GM23338 (cell line): ENCODE results near the gene SLN. TPM values are rescaled to one million over a fixed set of nuclear protein-coding genes. Genes with fewer than 3 reads are reported as not detected.

Experiments
- ATAC-seq: fragments of 200-7000 bp; cut with Tn5 transposase; 3 replicates; pipeline ENCODE4 v1.9.1; 2020
- DNase-seq: peaks from one replicate; pipeline ENCODE4 v3.0.0-alpha.2; 2015; ENCODE audit warnings: low spot score
- H2AFZ ChIP-seq: fragments of 200-600 bp; sonication (generic); 2 replicates; pipeline ENCODE4 v1.8.0; 2016; ENCODE audit warnings: antibody characterized with exemption, mild to moderate bottlenecking, moderate library complexity
- H3F3A ChIP-seq: fragments of 200-600 bp; sonication (generic); replicated peaks from 2 replicates; pipeline ENCODE4 v1.8.0; 2017; ENCODE audit warnings: antibody characterized with exemption, mixed run types, low read depth
- H3K27ac ChIP-seq: fragments of 200-600 bp; sonication (generic); 2 replicates; pipeline ENCODE4 v1.6.1; 2016; ENCODE audit warnings: low read depth
- H3K27me3 ChIP-seq: fragments of 200-600 bp; sonication (generic); 2 replicates; pipeline ENCODE4 v1.8.0; 2016; ENCODE audit warnings: mild to moderate bottlenecking, mixed run types, moderate library complexity; ENCODE audit not compliant: insufficient read depth
- H3K36me3 ChIP-seq: fragments of 200-600 bp; sonication (generic); 2 replicates; pipeline ENCODE4 v1.8.0; 2016; ENCODE audit warnings: mild to moderate bottlenecking; ENCODE audit not compliant: insufficient read depth
- H3K4me1 ChIP-seq: fragments of 200-600 bp; sonication (generic); 2 replicates; pipeline ENCODE4 v1.8.0; 2016; ENCODE audit warnings: mild to moderate bottlenecking, moderate library complexity; ENCODE audit not compliant: insufficient read depth
- H3K4me2 ChIP-seq: fragments of 200-600 bp; sonication (generic); 2 replicates; pipeline ENCODE4 v1.7.1; 2017; ENCODE audit warnings: mixed run types
- H3K4me3 ChIP-seq: fragments of 200-600 bp; sonication (generic); 2 replicates; pipeline ENCODE4 v1.6.1; 2016; ENCODE audit warnings: mixed run types
- H3K79me2 ChIP-seq: fragments of 200-600 bp; sonication (generic); replicated peaks from 2 replicates; pipeline ENCODE4 v1.8.0; 2017; ENCODE audit warnings: mild to moderate bottlenecking; ENCODE audit not compliant: insufficient read depth
- H3K9me2 ChIP-seq: fragments of 200-600 bp; sonication (generic); 2 replicates; pipeline ENCODE4 v1.8.0; 2017; ENCODE audit not compliant: insufficient read depth
- H4K20me1 ChIP-seq: fragments of 200-600 bp; sonication (generic); replicated peaks from 2 replicates; pipeline ENCODE4 v1.8.0; 2017; ENCODE audit warnings: mild to moderate bottlenecking; ENCODE audit not compliant: insufficient read depth
- H3K27ac Mint-ChIP-seq: 2 replicates; pipeline ENCODE4 v1.8.0; 2020; ENCODE audit warnings: inconsistent platforms, mild to moderate bottlenecking, moderate library complexity, mixed read lengths
- H3K27me3 Mint-ChIP-seq: 3 replicates; pipeline ENCODE4 v1.8.0; 2022; ENCODE audit warnings: low read depth, mild to moderate bottlenecking, moderate library complexity, mixed read lengths, inconsistent platforms; ENCODE audit not compliant: insufficient read depth, poor library complexity
- H3K36me3 Mint-ChIP-seq: 3 replicates; pipeline ENCODE4 v1.8.0; 2021; ENCODE audit warnings: low read depth, mild to moderate bottlenecking, inconsistent platforms, moderate library complexity, mixed read lengths
- H3K4me1 Mint-ChIP-seq: 3 replicates; pipeline ENCODE4 v1.8.0; 2020; ENCODE audit warnings: mild to moderate bottlenecking, inconsistent platforms, mixed read lengths
- H3K4me3 Mint-ChIP-seq: 3 replicates; pipeline ENCODE4 v1.8.0; 2021; ENCODE audit warnings: moderate library complexity, mild to moderate bottlenecking, inconsistent platforms, mixed read lengths
- H3K9me3 Mint-ChIP-seq: 3 replicates; pipeline ENCODE4 v1.8.0; 2020; ENCODE audit warnings: moderate library complexity, mild to moderate bottlenecking, inconsistent platforms, mixed read lengths
- CTCF ChIP-seq, 2 experiments: fragments of 200-600 bp in 1 of 2; sonication (generic) in 1 of 2; conservative IDR thresholded peaks; 2 replicates each; pipeline versions ENCODE4 v1.5.1 to v1.6.1; 2016 to 2017; ENCODE audit warnings: antibody characterized with exemption in 2 of 2, low read depth in 2 of 2, mild to moderate bottlenecking in 2 of 2, moderate library complexity in 1 of 2
- ETS1 ChIP-seq: IDR thresholded peaks from 2 replicates; pipeline ENCODE4 v1.6.1; 2016; ENCODE audit warnings: antibody characterized with exemption
- EZH2 ChIP-seq: fragments of 200-600 bp; sonication (generic); IDR thresholded peaks from one replicate; pipeline ENCODE4 v1.8.0; 2017; ENCODE audit warnings: antibody characterized with exemption, mild to moderate bottlenecking, low read depth; ENCODE audit not compliant: unreplicated experiment
- EZH2phosphoT487 ChIP-seq: fragments of 200-600 bp; sonication (generic); IDR thresholded peaks from one replicate; pipeline ENCODE4 v1.8.1; 2018; ENCODE audit warnings: antibody characterized with exemption; ENCODE audit not compliant: unreplicated experiment
- JUNB ChIP-seq: IDR thresholded peaks from one replicate; pipeline ENCODE4 v1.6.1; 2016; ENCODE audit warnings: antibody characterized with exemption; ENCODE audit not compliant: unreplicated experiment
- NANOG ChIP-seq: IDR thresholded peaks from 2 replicates; pipeline ENCODE4 v1.6.1; 2016; ENCODE audit warnings: antibody characterized with exemption, borderline replicate concordance
- POLR2AphosphoS5 ChIP-seq: IDR thresholded peaks from 2 replicates; pipeline ENCODE4 v1.6.1; 2016; ENCODE audit warnings: antibody characterized with exemption, low read depth
- REST ChIP-seq: IDR thresholded peaks from one replicate; pipeline ENCODE4 v1.6.1; 2018; ENCODE audit warnings: antibody characterized with exemption; ENCODE audit not compliant: unreplicated experiment
- ZNF114 ChIP-seq: fragments of 250-450 bp; sonication (Bioruptor Pico); IDR thresholded peaks from 2 replicates; pipeline ENCODE4 v1.5.0; 2020; ENCODE audit warnings: mild to moderate bottlenecking, moderate library complexity
- ZNF462 ChIP-seq: fragments of 250-450 bp; sonication (Bioruptor Pico); IDR thresholded peaks from 2 replicates; pipeline ENCODE4 v1.5.0; 2020; ENCODE audit warnings: mild to moderate bottlenecking, moderate library complexity
- polyA plus RNA-seq: library from polyadenylated mRNA; unstranded; fragments of >200 nt; fragmentation: Nextera tagmentation; extraction: Ambion mirVana; gene quantifications from 2 replicates; pipeline ENCODE4 v1.2.1, GENCODE V29; 2016
- total RNA-seq: library from RNA; depleted of rRNA; stranded (reverse); fragments of >200 nt; shearing (Covaris generic); gene quantifications from 2 replicates; pipeline ENCODE4 v1.2.3, GENCODE V29; 2014

Gene SLN
- total and polyA plus RNA-seq, 2 experiments from 2014 or later, result not detected

GRCh38 chr11:107752508-107752907, 40.7 kb upstream of the SLN start:
- ATAC-seq, result no peak
- DNase-seq, result no peak
- Mint-ChIP-seq H3K4me3 (no peak overlapping the region), H3K36me3 (no peaks in the 10 kb centered on the region), H3K9me3 (no peaks in the 10 kb centered on the region), H3K27ac (no peak overlapping the region), H3K4me1 (no peaks in the 10 kb centered on the region), H3K27me3 (peaks cover 6% of the 10 kb centered on the region)
- no peaks in the 10 kb centered on the region for H3K79me2 ChIP-seq
- no peaks in the 10 kb centered on the region for H3K27me3 ChIP-seq
- no peak overlapping the region for H3K4me2 ChIP-seq
- no peaks in the 10 kb centered on the region for H3K36me3 ChIP-seq
- no peaks in the 10 kb centered on the region for H3F3A ChIP-seq
- H3K9me2 ChIP-seq, result no peaks in the 10 kb centered on the region
- no peak overlapping the region for H3K4me3 ChIP-seq
- no peaks in the 10 kb centered on the region for H4K20me1 ChIP-seq
- H3K4me1 ChIP-seq, result no peaks in the 10 kb centered on the region
- H3K27ac ChIP-seq, result no peak overlapping the region
- no peak overlapping the region for H2AFZ ChIP-seq
- no peak for TF ChIP-seq EZH2phosphoT487

GRCh38 chr11:107751082-107751481, 39.2 kb upstream of the SLN start:
- H3K27ac Mint-ChIP-seq, result no peak overlapping the region
- Histone ChIP-seq H3K27me3 (no peaks in the 10 kb centered on the region), H3K36me3 (no peaks in the 10 kb centered on the region), H3K4me1 (no peaks in the 10 kb centered on the region), H3K79me2 (no peaks in the 10 kb centered on the region), H3F3A (no peaks in the 10 kb centered on the region), H4K20me1 (no peaks in the 10 kb centered on the region), H3K4me2 (no peak overlapping the region), H2AFZ (no peak overlapping the region), H3K27ac (no peak overlapping the region), H3K4me3 (no peak overlapping the region), H3K9me2 (no peaks in the 10 kb centered on the region)
- H3K27me3 Mint-ChIP-seq, result peaks cover 6% of the 10 kb centered on the region
- H3K36me3 Mint-ChIP-seq, result no peaks in the 10 kb centered on the region
- H3K4me3 Mint-ChIP-seq, result no peak overlapping the region
- no peak for ATAC-seq
- H3K9me3 Mint-ChIP-seq, result no peaks in the 10 kb centered on the region
- DNase-seq, result no peak
- no peaks in the 10 kb centered on the region for H3K4me1 Mint-ChIP-seq
- TF ChIP-seq EZH2, result no peak
- TF ChIP-seq POLR2AphosphoS5, result no peak
- no peak for TF ChIP-seq NANOG
- no peak for TF ChIP-seq REST
- TF ChIP-seq ETS1, result no peak
- no peak for TF ChIP-seq CTCF (conservative IDR thresholded peaks at IDR 0.05; ENCODE audit: low read depth in 2 of 2)
- TF ChIP-seq ZNF462 (CRISPR knock-in tag), result no peak
- no peak for TF ChIP-seq JUNB
- TF ChIP-seq ZNF114 (CRISPR knock-in tag), result no peak
